GM18873 (cell line): Measurements from ENCODE around the gene C1QTNF12.

Experiments
- ATAC-seq: cut with Tn5 transposase; IDR thresholded peaks from one replicate; pipeline ENCODE4 v1.9.1; 2021; ENCODE audit warnings: mild to moderate bottlenecking, moderate library complexity, moderate number of reproducible peaks; ENCODE audit not compliant: unreplicated experiment, low FRiP score

C1QTNF12 gene

GRCh38 chr1:1282998-1283397 is 36.5 kb upstream of the C1QTNF12 start:
- ATAC-seq = no peak

DNA sequence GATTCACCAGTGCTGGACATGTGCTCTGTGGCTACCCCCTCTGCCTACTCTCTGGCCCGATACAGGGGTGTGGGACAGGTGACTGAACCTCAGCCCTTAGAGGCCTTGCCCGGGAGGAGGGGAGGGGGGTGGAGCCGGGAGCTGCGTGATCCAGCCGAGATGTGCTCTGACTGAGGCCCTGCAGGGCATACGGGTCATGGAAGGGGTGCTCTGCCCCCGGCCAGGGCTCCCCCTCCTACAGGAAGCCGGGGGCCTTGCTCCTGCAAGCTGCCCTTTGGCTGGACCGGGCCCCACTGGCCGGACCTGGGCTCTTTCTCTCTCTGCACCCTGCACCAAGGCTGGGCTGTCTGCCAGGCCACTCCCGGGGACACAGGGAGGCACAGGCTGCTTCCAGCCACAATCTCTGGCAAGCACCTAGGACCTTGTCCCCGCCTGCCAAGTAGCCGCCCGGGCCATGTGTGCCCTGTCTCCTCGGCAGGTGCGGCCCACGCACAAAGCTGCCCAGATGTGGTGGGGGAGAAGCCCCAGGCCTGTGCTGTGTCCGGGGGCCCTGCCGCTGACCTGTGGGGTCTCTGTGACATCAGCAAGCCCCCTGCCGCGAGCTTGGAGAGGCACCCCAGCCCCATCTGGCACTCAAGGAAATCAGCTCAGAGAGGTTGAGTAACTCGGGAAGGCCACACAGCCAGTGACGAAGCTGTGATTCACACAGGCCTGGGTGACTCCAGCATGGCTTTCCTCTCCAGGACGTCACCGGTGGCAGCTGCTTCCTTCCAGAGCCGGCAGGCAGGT is 35.2 kb upstream of the C1QTNF12 start:
- no peak for ATAC-seq

DNA sequence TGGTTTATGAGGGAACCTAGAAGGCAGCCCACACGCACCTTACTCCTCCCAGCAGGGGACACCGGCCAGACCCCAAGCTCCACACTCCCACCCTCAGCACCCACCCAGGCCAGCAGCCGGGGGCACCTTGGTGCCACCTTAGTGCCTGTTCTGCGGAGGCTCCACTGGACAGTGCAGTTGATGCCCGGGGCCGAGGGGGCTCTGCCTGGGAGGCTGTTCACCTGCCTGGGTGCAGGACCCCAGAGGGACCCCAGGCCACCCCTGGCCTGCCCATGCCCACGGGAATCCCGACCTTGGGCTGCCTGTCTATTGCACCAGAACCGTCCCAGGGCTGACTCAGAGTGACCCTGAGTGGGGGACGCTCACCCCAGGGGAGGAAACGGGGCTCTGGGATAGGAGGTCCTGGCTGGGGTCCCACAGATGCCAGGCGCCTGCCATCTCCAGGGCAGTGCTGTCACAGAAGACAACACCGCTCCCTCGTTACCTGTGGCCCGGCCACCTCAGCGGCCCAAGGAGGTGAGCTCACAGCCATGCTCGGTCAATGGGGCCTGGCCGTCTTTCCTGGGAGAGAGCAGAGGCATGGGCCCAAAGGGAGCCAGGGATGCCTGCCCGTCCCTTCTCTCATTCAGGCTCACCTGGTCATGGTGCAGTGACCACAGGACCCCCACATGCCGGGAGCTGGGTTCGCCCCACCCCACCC is 34.4 kb upstream of the C1QTNF12 start:
- ATAC-seq = no peak

DNA sequence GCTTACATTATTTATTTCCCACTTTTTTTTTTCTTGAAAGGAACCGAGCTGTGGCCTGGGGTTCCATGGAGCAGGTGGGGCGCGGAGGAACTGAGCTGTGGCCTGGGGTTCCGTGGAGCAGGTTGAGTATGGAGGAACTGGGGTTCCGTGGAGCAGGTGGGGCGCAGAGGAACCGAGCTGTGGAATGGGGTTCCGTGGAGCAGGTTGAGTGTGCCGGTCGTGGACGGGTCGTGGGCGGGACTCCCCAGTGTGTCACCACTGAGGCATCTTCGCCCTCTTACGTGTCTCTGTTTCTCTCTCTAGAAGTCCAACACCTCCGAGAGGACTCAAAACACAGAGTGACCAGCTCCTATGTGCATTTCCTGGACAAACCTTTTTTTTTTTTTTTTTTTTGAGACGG is 32.5 kb upstream of the C1QTNF12 start:
- ATAC-seq = no peak

DNA sequence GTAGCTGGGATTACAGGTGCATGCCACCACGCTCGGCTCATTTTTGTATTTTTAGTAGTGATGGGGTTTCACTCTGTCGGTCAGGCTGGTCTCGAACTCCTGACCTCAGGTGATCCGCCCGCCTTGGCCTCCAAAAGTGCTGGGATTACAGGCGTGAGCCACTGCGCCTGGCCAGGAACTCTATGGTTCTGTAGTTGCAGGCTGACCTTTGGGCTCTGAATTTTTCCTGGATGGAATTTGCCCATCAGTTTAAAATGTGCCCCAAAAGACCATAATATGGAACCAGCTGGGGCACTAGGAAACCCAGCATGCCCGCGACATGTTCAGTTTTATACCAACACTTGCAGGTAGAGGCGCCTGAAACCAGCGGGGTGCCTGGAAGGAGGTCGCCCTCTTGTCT is 32.1 kb upstream of the C1QTNF12 start:
- ATAC-seq = no peak

- ATAC-seq = no peak
These were observed 29.3 kb upstream of the C1QTNF12 start for GRCh38 chr1:1275836-1276235.

- no peak for ATAC-seq
These were observed 28.5 kb upstream of the C1QTNF12 start for GRCh38 chr1:1274931-1275431.

DNA sequence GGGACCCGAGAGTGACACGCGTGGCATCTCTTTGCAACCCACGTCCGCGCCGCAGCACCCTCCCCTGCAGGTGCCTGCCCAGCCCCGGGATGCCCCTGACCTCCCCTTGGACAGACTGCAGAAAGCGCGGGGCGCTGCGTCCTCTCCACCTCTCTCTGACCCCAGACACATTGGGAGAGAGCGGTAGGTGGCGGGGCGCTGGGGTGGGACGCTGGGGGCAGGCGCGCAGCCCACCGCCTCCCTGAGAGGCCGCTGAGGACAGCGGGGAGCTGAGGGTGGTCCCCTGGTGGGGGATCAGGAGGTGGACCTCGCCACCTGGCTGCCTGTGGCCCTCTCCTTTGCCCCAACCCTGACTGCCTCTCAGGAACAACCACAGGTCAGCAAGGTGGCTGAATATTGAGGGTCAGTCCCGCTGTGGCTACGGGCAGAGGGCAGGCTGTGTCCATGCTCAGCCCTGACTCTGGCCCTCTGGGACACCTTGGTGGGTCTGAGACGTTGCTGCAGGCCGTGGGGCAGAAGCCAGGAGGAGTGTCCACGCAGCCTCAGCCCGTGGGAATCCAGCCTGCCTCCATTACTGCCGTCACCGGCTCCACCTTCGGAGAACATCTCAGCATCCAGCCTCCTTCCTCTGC is 27.9 kb upstream of the C1QTNF12 start:
- no peak for ATAC-seq

GRCh38 chr1:1273512-1274298 is 27.2 kb upstream of the C1QTNF12 start, which contains the start of gene UBE2J2:
Gene UBE2J2, minus strand, starts transcription at chr1:1273854. Its CDS starts 5,862 bp downstream, at chr1:1267992.
- ATAC-seq = peak; percentile 57

DNA sequence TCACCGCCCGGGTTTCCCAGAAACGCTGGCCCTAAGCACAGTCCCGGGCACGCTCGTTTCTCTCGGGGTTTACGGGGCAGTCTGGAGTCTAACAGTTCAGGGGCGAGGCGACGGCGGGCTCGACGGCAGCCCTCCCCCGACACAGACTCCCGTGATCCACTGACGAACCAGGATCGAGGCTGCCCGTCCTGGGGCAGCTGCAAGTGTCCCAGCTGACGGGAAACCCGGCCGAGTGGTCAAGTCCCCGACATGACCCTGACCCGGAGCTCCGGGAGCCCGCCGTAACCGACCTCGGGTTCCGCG is 26.6 kb upstream of the C1QTNF12 start:
- ATAC-seq = no peak

- ATAC-seq = peak; percentile 11
These were observed 26.1 kb upstream of the C1QTNF12 start for GRCh38 chr1:1272341-1273208.

DNA sequence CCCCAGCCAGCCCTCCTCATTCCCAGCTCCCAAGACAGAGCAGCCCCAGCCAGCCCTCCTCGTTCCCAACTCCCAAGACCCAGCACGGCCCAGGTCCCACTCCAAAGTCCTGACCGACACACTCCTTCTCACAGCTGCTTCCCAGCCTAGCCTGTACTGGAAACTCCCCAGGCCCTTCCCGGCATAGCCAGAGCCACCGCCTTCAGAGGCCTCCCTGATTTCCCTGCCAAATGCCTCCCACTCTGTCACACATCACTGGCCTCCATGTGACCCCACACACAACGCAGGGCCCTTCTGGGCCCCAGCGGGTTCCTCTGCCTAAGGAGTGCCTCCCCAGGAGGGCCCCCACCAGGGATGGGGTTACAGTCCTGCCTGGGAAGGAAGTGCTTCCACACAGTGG is 24.3 kb upstream of the C1QTNF12 start:
- ATAC-seq = no peak

GRCh38 chr1:1268284-1268682 is 21.8 kb upstream of the C1QTNF12 start:
- ATAC-seq = no peak

- ATAC-seq = no peak
These were observed 21.2 kb upstream of the C1QTNF12 start for GRCh38 chr1:1267488-1268283.

DNA sequence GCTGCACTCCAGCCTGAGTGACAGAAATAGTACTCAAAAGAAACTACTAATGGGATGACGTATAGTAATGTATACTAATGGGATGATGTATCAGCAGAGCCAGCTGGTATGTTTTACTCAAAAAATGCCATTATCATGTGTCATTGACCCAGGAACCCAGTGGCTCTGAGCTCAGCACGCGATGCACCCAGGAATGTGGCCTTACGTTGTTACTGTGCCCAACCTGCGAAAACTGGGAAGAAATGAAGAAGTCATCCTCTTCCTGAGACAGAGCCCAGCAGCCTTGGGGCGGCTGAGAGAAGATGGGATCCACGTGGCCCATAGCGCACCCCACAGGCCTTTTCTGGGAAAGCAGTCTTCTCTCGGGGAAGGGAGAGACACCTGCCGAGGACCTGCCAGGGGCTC is 18.3 kb upstream of the C1QTNF12 start:
- ATAC-seq = no peak

- no peak for ATAC-seq
These were observed 17.5 kb upstream of the C1QTNF12 start for GRCh38 chr1:1264026-1264425.

DNA sequence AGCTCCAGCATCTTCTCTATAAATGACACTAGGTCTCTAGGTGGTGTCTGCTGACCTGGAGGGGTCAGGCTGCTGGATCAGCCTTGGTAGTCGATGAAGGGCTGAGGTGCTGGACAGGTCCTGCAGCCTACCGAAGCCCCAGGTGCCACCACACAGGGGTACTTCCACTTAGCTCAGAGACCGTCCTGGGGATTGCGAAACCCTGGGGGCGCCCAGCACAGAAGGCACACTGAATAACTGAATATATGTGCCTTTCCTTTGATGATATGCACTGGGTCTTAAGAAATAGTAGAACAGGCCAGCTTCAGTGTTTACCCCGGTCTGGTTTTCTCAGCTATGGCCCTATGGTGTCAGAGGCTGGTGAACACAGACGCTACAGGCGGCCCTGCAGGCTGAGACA is 16.2 kb upstream of the C1QTNF12 start:
- no peak for ATAC-seq

DNA sequence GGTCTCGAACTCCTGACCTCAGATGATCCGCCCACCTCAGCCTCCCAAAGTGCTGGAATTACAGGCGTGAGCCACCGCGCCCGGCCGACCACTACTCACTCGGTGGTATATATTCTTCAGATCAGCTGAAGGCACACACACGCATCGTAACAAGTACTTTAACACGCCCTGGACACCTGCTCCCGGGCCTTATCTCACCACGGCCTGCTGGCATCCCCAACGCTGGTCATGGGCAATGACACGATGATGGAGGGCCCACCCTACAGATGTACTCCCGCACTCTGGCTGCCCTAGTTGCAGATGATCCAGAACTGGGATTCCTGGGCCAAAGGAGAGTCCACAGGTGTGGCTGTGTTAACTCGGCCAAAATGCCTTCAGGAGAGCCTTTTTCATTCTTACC is 15.5 kb upstream of the C1QTNF12 start:
- ATAC-seq = no peak
